Bronchial epithelial cell (primary cell): ENCODE data around the gene WLS. TPM values are rescaled to one million over a fixed set of nuclear protein-coding genes. Genes with fewer than 3 reads are reported as not detected.
A peak's percentile ranks its signal among the peaks of the same experiment; 100 is the strongest.

ENCODE experiments used
- DNase-seq: peaks from one replicate; pipeline ENCODE4 v3.0.0-alpha.2; 2010; ENCODE audit warnings: low read depth
- FAIRE-seq: peaks from 2 replicates; lab custom pipeline; 2011; peaks lifted over from hg19 to GRCh38; lab: Jason Lieb, UNC
- H3K27me3 ChIP-seq: 2 replicates; pipeline ENCODE4 v1.5.1; 2011; ENCODE audit warnings: low read length; ENCODE audit not compliant: control insufficient read depth, insufficient read depth
- H3K36me3 ChIP-seq: 2 replicates; pipeline ENCODE4 v1.5.1; 2011; ENCODE audit warnings: low read length; ENCODE audit not compliant: control insufficient read depth, insufficient read depth
- H3K4me3 ChIP-seq: 2 replicates; pipeline ENCODE4 v1.5.1; 2011; ENCODE audit warnings: mild to moderate bottlenecking, low read depth, low read length, control low read depth
- CTCF ChIP-seq: IDR thresholded peaks from 2 replicates; pipeline ENCODE4 v1.5.1; 2011; ENCODE audit warnings: mild to moderate bottlenecking, moderate library complexity, low read length, control low read depth, inconsistent platforms; ENCODE audit not compliant: insufficient read depth, severe bottlenecking
- total RNA-seq: library from RNA; depleted of rRNA; stranded (reverse); fragments of >200 nt; gene quantifications from 2 replicates; pipeline ENCODE4 v1.2.1, GENCODE V29; 2014

Gene WLS
- total RNA-seq, 1 donor from 2014 or later: 39.8 TPM

GRCh38 chr1:68188060-68188538 lies 44.2 kb downstream of the WLS start:
- peaks cover 2% of the 10 kb centered on the region for H3K36me3 ChIP-seq
- no peak overlapping the region for H3K4me3 ChIP-seq
- DNase-seq (no peak), FAIRE-seq (no peak)
- TF ChIP-seq CTCF: no peak
- no peaks in the 10 kb centered on the region for H3K27me3 ChIP-seq

GRCh38 chr1:68185743-68186142 lies 46.6 kb downstream of the WLS start:
- H3K4me3 ChIP-seq: no peak overlapping the region
- DNase-seq (peak; percentile 72), FAIRE-seq (no peak)
- no peaks in the 10 kb centered on the region for H3K36me3 ChIP-seq
- no peaks in the 10 kb centered on the region for H3K27me3 ChIP-seq
- no peak for TF ChIP-seq CTCF

- Histone ChIP-seq H3K27me3 (no peaks in the 10 kb centered on the region), H3K36me3 (no peaks in the 10 kb centered on the region), H3K4me3 (no peak overlapping the region)
- FAIRE-seq: no peak
- TF ChIP-seq CTCF: no peak
- DNase-seq: no peak
These were observed 48.4 kb downstream of the WLS start for GRCh38 chr1:68183895-68184294.

GRCh38 chr1:68181165-68181556 lies 51.2 kb downstream of the WLS start:
- no peak for DNase-seq
- Histone ChIP-seq H3K4me3 (no peak overlapping the region), H3K27me3 (no peaks in the 10 kb centered on the region), H3K36me3 (no peaks in the 10 kb centered on the region)
- FAIRE-seq: no peak
- no peak for TF ChIP-seq CTCF

GRCh38 chr1:68180441-68181164 lies 51.7 kb downstream of the WLS start:
- H3K36me3 ChIP-seq: no peaks in the 10 kb centered on the region
- no peaks in the 10 kb centered on the region for H3K27me3 ChIP-seq
- no peak for FAIRE-seq
- no peak overlapping the region for H3K4me3 ChIP-seq
- no peak for DNase-seq
- TF ChIP-seq CTCF: no peak
